Anterior cingulate cortex (tissue), 58 donors: ENCODE measurements around the gene ARHGEF7.
A peak's percentile ranks its signal among the peaks of the same experiment; 100 is the strongest.

Source experiments
- DNase-seq, 58 donors: peaks; one replicate each; lab custom pipeline; 2025; lab: John Stamatoyannopoulos, UW

Gene ARHGEF7

GRCh38 chr13:111317571-111318345 lies 202.6 kb downstream of the ARHGEF7 start:
- DNase-seq, result no peak

GRCh38 chr13:111318386-111318785 lies 203.3 kb downstream of the ARHGEF7 start:
- no peak for DNase-seq

GRCh38 chr13:111319521-111319920 lies 204.4 kb downstream of the ARHGEF7 start:
- DNase-seq, result no peak

- DNase-seq, result no peak
These were observed 205.1 kb downstream of the ARHGEF7 start, which contains the start of gene TEX29 for GRCh38 chr13:111319998-111320911. Gene TEX29, plus strand, starts transcription at chr13:111320642. Its CDS starts 249 bp downstream, at chr13:111320891.

- no peak for DNase-seq
These were observed 207.1 kb downstream of the ARHGEF7 start for GRCh38 chr13:111322001-111322915.

GRCh38 chr13:111322916-111323331 lies 207.8 kb downstream of the ARHGEF7 start:
- no peak for DNase-seq

GRCh38 chr13:111323549-111323948 lies 208.4 kb downstream of the ARHGEF7 start:
- no peak for DNase-seq

- no peak for DNase-seq
These were observed 209.0 kb downstream of the ARHGEF7 start for GRCh38 chr13:111323950-111324651.

GRCh38 chr13:111324736-111325135 lies 209.6 kb downstream of the ARHGEF7 start:
- DNase-seq, result no peak

- no peak for DNase-seq
These were observed 210.2 kb downstream of the ARHGEF7 start for GRCh38 chr13:111325146-111325890.

GRCh38 chr13:111325941-111326620 lies 211.0 kb downstream of the ARHGEF7 start:
- DNase-seq, result no peak

- peak in 4 of 58 donors; percentile 18 to 56 (median 46) for DNase-seq
These were observed 211.5 kb downstream of the ARHGEF7 start for GRCh38 chr13:111326621-111326965.

GRCh38 chr13:111326981-111327642 lies 212.0 kb downstream of the ARHGEF7 start:
- DNase-seq, result no peak

- DNase-seq, result no peak
These were observed 212.8 kb downstream of the ARHGEF7 start for GRCh38 chr13:111327730-111328573.

GRCh38 chr13:111328574-111329410 lies 213.7 kb downstream of the ARHGEF7 start:
- DNase-seq, result no peak

GRCh38 chr13:111329641-111330040 lies 214.5 kb downstream of the ARHGEF7 start:
- DNase-seq, result no peak
